Activated T-helper 1 cell treated with anti-CD3 and anti-CD28 coated beads, Interleukin-2, amount 50 U/mL, for 16 hours (primary cell): ENCODE measurements around the gene PODNL1.
"Not testable (repeated sequence)": the region's sequence is repeated elsewhere in the genome, so short reads cannot be mapped to it uniquely, and the experiment has no call there.

Experiments
- DNase-seq, 2 donors: peaks; one replicate each; pipeline ENCODE4 v3.0.0-alpha.2; 2020; ENCODE audit warnings: low read depth in 1 of 2, low spot score in 1 of 2

Gene PODNL1

GRCh38 chr19:13973479-13973878 lies 35.3 kb upstream of the PODNL1 start:
- not testable (repeated sequence) for DNase-seq

DNA sequence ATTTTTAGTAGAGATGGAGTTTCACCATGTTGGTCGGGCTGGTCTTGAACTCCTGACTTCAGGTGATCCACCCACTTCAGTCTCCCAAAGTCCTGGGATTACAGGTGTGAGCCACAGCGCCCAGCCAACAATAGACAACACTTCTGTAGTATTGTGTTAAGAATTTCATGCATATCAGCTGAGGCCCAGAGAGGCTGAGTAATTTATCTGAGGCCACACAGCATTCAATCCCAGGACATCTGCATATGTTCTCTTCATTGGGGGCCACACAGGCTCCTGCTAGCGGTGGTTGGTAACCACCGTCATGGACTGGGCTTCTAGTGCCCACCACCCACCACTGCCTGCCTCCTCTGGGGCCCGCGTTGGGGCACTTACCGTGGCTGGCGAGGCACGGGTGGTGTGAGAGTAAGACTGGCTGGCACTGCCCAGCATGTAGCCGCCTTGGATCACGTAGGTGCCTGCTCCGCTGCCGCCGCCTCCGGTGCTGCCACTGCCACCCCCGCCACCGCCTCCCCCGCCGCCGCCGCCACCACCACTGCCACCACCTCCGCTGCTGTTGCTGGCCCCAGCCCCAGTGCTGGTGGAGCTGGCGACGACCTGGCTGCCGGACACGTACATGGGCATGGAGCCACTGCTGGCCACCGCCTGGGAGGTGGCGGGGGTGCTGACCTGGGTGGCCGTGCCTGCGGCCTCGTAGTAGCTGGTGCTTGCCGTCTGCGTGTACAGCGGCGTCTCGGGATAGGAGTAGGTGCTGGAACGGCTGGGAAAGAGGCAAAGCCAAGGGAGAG lies 34.3 kb upstream of the PODNL1 start:
- DNase-seq, result no peak

DNA sequence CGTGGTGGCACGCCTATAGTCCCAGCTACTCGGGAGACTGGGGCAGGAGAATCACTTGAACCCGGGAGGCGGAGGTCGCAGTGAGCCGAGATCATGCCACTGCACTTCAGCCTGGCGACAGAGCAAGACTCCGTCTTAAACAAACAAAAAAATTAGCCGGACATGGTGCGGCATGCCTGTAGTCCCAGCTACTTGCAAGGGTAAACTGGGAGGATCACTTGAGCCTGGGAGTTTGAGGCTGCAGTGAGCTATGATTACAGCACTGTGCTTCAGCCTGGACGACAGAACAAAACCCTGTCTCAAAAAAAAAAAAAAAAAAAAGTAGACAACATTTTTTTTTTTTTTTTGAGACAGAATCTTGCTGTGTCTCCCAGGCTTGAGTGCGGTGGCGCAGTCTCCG lies 33.7 kb upstream of the PODNL1 start:
- not testable (repeated sequence) for DNase-seq

DNA sequence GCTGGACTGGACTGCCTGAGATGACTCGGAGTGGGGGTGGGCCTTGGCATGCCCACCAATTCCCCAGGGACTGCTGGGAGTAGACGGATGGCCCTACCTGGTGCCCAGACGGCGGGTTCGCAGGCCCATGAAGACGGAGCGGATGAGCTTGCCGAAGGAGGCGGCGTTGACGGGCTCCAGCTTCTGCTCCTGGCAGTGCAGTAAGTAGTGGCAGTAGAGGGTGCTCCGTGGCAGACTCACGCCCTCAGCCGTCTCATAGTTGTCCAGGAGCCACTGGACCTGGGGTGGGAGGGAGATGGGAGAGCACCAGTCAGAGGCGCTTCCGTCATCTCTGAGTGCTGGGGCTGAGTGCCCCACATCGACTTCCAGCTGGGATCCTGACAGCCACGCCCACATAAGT lies 31.7 kb upstream of the PODNL1 start:
- no peak for DNase-seq

- no peak for DNase-seq
These were observed 30.8 kb upstream of the PODNL1 start for GRCh38 chr19:13968999-13969398.

GRCh38 chr19:13968383-13968935 lies 30.2 kb upstream of the PODNL1 start:
- DNase-seq, result no peak

- not testable (repeated sequence) for DNase-seq
These were observed 29.0 kb upstream of the PODNL1 start for GRCh38 chr19:13967206-13967605.

GRCh38 chr19:13966684-13967128 lies 28.5 kb upstream of the PODNL1 start:
- no peak for DNase-seq

- DNase-seq, result no peak
These were observed 27.9 kb upstream of the PODNL1 start for GRCh38 chr19:13965926-13966683.

DNA sequence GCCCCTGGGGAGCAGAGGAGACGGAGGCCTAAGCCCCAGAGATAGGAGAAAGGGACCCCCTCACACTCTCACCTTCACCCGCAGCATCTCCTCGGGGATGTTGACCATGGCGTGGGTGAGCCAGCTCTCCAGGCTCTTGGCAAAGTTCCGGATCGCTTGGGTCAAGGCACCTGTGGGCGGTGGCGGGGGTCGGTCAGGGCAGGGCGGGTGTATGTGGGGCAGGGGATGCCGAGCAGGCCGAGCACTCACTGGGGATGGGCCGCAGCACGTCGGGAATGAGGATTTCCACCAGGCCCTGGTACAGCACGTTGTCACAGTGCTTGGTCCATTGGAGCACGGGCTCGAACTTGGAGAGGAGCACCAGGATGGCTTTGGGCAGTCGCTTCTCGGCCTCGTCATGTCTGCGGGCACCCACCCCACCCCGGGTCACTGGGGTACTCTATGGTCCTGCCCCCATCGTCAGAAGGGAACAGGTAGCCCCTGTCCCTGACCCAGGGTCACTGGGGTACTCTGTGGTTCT lies 27.2 kb upstream of the PODNL1 start:
- no peak for DNase-seq

GRCh38 chr19:13964776-13965175 lies 26.6 kb upstream of the PODNL1 start:
- no peak for DNase-seq

- no peak for DNase-seq
These were observed 25.4 kb upstream of the PODNL1 start for GRCh38 chr19:13963603-13964105.

GRCh38 chr19:13962699-13963602 lies 24.7 kb upstream of the PODNL1 start:
- DNase-seq, result no peak

DNA sequence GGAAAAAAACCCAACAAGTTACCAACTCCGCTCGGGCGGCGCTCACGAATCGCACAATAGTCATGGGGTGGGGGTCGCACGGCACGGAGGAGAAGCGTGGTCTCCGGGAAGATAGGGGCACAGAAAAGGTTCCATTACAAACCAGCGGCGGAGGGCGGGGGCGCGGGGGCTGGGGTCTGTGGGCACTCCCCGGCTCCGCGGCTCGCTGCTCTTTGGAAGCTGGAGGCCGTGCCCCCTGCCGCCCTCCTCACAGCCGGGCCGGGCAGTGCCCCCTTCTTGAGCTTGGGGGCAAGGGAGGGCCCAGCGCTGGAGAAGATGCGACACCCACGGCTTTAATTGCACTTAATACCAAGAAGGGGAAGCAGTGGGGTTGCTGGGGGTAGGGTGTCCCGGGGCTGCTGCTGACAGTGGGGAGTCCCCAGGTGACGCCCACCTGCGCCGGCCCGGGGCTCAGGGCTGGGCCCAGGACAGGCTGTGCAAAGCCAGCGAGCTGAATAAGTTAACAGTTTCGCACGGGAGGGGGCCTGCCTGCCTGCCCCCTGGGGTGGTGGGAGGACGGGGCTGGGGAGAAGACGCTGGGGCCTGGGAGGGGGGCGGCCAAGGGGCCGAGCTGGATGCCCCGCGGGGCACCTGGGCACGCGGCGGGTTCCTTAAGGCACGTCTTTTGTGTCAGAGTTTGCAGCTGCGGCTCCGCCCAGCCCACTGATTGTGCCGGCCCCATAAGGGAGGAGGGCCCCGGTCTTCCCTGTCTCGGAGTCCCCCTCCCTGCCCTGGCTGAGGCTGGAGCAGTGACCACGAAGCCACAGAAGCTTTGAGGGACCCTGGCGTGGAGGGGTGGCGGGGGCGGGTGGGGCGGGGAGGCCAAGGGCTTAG lies 23.8 kb upstream of the PODNL1 start:
- DNase-seq, result no peak

- DNase-seq, result no peak
These were observed 22.9 kb upstream of the PODNL1 start for GRCh38 chr19:13960863-13961784.

DNA sequence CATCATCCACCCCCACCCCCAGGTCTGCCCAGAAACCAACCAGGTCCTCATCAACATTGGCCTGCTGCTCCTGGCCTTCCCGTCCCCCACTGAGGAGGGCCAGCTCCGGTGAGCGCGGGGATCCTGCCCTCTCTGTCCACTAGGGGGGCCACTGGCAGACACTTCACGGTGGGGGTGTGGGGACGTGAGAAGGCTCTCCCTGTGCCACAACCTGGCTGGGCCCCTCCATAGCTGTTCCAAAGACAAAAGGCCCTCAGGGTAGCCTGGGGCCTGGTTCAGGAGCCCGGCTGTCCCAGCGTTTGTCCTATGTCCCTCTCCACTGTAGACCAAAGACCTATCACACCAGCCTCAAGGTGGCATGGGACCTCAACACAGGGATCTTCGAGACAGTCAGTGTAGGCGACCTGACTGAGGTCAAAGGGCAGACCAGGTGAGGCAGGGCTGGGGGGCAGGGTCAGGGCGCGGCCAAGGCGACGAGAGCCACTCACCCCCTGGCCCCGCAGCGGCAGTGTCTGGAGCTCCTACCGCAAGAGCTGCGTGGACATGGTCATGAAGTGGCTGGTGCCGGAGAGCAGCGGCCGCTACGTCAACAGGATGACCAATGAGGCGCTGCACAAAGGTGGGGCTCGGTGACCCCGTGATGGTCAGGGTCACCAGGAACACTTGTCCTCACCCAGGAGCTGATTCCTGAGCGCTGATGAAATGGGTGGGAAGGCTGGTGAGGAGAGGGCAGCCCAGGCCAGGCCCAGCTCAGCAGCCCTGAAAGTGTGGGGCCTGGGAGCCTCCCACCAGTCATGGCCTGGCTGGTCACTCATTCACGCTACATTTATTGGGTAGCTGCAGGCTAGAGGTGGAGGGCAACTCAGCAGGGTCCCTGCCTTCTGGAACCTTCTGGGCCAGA lies 22.0 kb upstream of the PODNL1 start:
- DNase-seq, result no peak

DNA sequence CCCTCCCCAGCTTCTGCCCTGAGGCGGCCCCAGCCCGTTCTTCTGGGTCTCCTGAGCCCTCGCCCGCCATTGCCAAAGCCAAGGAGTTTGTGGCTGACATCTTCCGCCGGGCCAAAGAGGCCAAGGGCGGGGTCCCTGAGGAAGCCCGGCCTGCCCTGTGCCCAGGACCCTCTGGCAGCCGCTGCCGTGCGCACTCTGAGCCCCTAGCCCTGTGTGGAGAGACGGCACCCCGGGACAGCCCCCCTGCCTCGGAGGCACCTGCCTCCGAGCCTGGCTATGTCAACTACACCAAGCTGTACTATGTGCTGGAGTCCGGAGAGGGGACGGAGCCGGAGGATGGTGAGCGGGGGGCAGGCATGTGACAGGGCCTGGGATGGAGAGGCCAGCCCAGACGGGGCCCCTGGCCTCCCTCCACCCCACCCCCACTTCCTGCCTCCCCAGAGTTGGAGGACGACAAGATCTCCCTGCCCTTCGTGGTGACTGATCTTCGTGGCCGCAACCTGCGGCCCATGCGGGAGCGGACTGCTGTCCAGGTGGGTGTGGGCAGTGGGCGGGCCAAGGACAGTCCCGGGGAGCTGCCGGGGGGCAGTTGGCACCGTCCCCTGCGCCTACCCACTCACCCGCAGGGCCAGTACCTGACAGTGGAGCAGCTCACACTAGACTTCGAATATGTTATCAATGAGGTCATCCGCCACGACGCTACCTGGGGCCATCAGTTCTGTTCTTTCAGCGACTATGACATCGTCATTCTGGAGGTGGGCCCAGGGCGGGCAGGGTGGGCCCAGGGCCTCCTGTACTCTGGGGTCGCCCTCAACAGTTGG lies 21.1 kb upstream of the PODNL1 start:
- no peak for DNase-seq
